SU-DHL-6 (cell line): ENCODE results near the gene ZNF888.
"Not testable (repeated sequence)": the region's sequence is repeated elsewhere in the genome, so short reads cannot be mapped to it uniquely, and the experiment has no call there.

ENCODE experiments used
- H2AFZ ChIP-seq: fragments of 200-600 bp; sonication (generic); 2 replicates; pipeline ENCODE4 v1.6.1; 2014; ENCODE audit warnings: low read depth, mild to moderate bottlenecking, moderate library complexity, mixed read lengths, antibody characterized with exemption, low read length; ENCODE audit not compliant: severe bottlenecking
- H3F3A ChIP-seq: fragments of 200-600 bp; shearing (Covaris generic); 2 replicates; pipeline ENCODE4 v1.6.0; 2016; ENCODE audit warnings: antibody characterized with exemption, mild to moderate bottlenecking; ENCODE audit not compliant: insufficient read depth
- H3K27ac ChIP-seq: fragments of 200-600 bp; sonication (generic); 2 replicates; pipeline ENCODE4 v1.5.1; 2016; ENCODE audit warnings: low read depth, mild to moderate bottlenecking, low read length, moderate library complexity, mixed read lengths
- H3K27me3 ChIP-seq: fragments of 200-600 bp; sonication (generic), shearing (Covaris generic); 2 replicates; pipeline ENCODE4 v1.6.0; 2014; ENCODE audit warnings: mild to moderate bottlenecking, low read length
- H3K36me3 ChIP-seq: fragments of 200-600 bp; sonication (generic); 2 replicates; pipeline ENCODE4 v1.6.1; 2014; ENCODE audit warnings: mild to moderate bottlenecking, low read length, mixed read lengths
- H3K4me2 ChIP-seq: fragments of 300-600, 200-600 bp; shearing (Covaris generic), sonication (generic); 2 replicates; pipeline ENCODE4 v1.6.0; 2014; ENCODE audit warnings: low read length, low read depth, mild to moderate bottlenecking; ENCODE audit not compliant: poor library complexity, severe bottlenecking
- H3K4me3 ChIP-seq: fragments of 200-600 bp; sonication (generic); 2 replicates; pipeline ENCODE4 v1.5.1; 2014; ENCODE audit warnings: antibody characterized with exemption, low read length, mild to moderate bottlenecking, mixed read lengths; ENCODE audit not compliant: insufficient read depth, poor library complexity, severe bottlenecking
- H3K79me2 ChIP-seq: fragments of 200-600 bp; sonication (generic); 2 replicates; pipeline ENCODE4 v1.6.1; 2014; ENCODE audit warnings: mild to moderate bottlenecking, low read length, moderate library complexity; ENCODE audit not compliant: insufficient read depth
- H3K9ac ChIP-seq: fragments of 200-600 bp; sonication (generic); 2 replicates; pipeline ENCODE4 v1.7.0; 2014; ENCODE audit warnings: mild to moderate bottlenecking, low read length
- H3K9me2 ChIP-seq: fragments of 200-600 bp; sonication (generic); replicated peaks from 2 replicates; pipeline ENCODE4 v1.6.1; 2014; ENCODE audit warnings: low read length; ENCODE audit not compliant: insufficient read depth
- H3K9me3 ChIP-seq: fragments of 200-600 bp; sonication (generic); 2 replicates; pipeline ENCODE4 v1.6.1; 2014; ENCODE audit warnings: low read length, mixed read lengths; ENCODE audit not compliant: insufficient read depth
- H4K20me1 ChIP-seq: fragments of 200-600 bp; sonication (generic); 2 replicates; pipeline ENCODE4 v1.6.1; 2014; ENCODE audit warnings: low read depth, mild to moderate bottlenecking, antibody characterized with exemption, low read length, moderate library complexity, mixed read lengths
- EZH2phosphoT487 ChIP-seq: fragments of 200-600 bp; sonication (generic), shearing (Covaris generic); conservative IDR thresholded peaks from 2 replicates; pipeline ENCODE4 v1.6.1; 2018; ENCODE audit warnings: mild to moderate bottlenecking, antibody characterized with exemption, low read length, moderate library complexity, mixed read lengths
- TF ChIP-seq, protein P1 (sequence below): fragments of 200-600 bp; sonication (generic); IDR thresholded peaks from one replicate; pipeline ENCODE4 v1.5.1; 2017; ENCODE audit warnings: antibody characterized with exemption, mild to moderate bottlenecking, low read length, moderate library complexity; ENCODE audit not compliant: insufficient read depth, poor library complexity, severe bottlenecking

The ZNF888 gene

DNA sequence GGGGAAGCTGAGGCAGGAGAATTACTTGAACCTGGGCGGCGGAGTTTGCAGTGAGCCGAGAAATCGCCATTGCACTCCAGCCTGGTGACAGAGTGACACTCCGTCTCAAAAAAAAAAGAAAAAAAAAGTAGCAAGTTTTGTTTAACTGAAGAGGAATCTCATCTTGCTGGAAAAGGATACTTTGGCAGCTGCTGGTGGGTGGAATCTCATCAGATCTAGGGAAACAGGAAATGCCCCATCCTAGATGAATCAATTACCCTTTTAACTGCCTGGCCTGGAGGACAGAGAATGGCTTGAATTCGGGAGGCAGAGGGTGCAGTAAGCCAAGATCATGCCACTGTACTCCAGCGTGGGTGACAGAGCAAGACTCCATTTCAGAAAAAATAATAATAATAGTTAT lies 34.2 kb downstream of the ZNF888 start:
- H2AFZ ChIP-seq: no peak overlapping the region
- H3K9me2 ChIP-seq: no peaks in the 10 kb centered on the region
- no peak for TF ChIP-seq EZH2phosphoT487
- TF ChIP-seq, protein P1, sequence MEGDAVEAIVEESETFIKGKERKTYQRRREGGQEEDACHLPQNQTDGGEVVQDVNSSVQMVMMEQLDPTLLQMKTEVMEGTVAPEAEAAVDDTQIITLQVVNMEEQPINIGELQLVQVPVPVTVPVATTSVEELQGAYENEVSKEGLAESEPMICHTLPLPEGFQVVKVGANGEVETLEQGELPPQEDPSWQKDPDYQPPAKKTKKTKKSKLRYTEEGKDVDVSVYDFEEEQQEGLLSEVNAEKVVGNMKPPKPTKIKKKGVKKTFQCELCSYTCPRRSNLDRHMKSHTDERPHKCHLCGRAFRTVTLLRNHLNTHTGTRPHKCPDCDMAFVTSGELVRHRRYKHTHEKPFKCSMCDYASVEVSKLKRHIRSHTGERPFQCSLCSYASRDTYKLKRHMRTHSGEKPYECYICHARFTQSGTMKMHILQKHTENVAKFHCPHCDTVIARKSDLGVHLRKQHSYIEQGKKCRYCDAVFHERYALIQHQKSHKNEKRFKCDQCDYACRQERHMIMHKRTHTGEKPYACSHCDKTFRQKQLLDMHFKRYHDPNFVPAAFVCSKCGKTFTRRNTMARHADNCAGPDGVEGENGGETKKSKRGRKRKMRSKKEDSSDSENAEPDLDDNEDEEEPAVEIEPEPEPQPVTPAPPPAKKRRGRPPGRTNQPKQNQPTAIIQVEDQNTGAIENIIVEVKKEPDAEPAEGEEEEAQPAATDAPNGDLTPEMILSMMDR: no peak
- no peaks in the 10 kb centered on the region for H3K27me3 ChIP-seq
- peaks cover 8% of the 10 kb centered on the region for H3K79me2 ChIP-seq
- no peak overlapping the region for H3K9ac ChIP-seq
- no peak overlapping the region for H3K27ac ChIP-seq
- H3K36me3 ChIP-seq: peaks cover 16% of the 10 kb centered on the region
- no peak overlapping the region for H3K4me3 ChIP-seq
- H3K9me3 ChIP-seq: no peaks in the 10 kb centered on the region
- H3F3A ChIP-seq: no peaks in the 10 kb centered on the region
- H4K20me1 ChIP-seq: no peaks in the 10 kb centered on the region
- no peak overlapping the region for H3K4me2 ChIP-seq

DNA sequence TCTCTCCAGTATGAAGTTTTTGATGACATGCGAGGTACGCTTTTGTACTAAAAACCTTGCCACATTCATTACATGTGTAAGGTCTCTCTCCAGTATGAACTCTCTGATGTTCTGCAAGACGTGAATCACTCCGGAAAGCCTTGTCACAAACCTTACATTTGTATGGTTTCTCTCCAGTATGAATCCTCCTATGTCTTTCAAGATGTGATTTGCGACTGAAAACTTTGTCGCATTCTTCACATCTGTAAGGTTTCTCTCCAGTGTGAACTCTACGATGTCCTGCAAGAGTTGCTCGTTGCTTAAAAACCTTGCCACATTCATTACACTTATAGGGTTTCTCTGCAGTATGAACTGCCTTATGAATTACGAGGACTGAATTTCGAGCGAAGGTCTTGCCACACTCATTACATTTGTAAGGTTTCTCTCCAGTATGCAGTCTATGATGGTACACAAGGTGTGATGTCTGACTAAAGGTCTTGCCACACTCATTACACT lies 42.3 kb downstream of the ZNF888 start:
- no peaks in the 10 kb centered on the region for H3K9me2 ChIP-seq
- peaks cover 62% of the 10 kb centered on the region for H3K36me3 ChIP-seq
- H4K20me1 ChIP-seq: no peaks in the 10 kb centered on the region
- H3K79me2 ChIP-seq: no peaks in the 10 kb centered on the region
- H3F3A ChIP-seq: no peaks in the 10 kb centered on the region
- H3K9ac ChIP-seq: no peak overlapping the region
- H3K27me3 ChIP-seq: no peaks in the 10 kb centered on the region
- peaks cover 20% of the 10 kb centered on the region; the same call in 1 of the 2 replicates for H3K9me3 ChIP-seq
- H3K4me2 ChIP-seq: no peak overlapping the region
- no peak overlapping the region for H3K27ac ChIP-seq
- H3K4me3 ChIP-seq: no peak overlapping the region
- TF ChIP-seq, protein P1: no peak
- TF ChIP-seq EZH2phosphoT487: no peak
- no peak overlapping the region for H2AFZ ChIP-seq

DNA sequence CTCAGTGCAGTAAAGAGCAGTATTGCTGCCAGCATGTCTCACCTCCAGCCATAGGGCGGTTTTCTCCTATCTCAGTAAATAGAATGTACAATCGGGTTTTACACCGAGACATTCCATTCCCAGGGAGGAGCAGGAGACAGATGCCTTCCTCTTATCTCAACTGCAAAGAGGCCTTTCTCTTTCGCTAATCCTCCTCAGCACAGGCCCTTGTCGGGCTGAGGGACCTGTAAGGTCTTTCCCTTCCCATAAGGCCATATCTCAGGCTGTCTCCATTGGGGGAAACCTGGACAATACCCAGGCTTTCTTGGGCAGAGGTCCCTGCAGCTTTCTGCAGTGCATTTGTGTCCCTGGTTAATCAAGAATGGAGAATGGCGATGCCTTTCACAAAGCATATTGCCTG lies 50.2 kb downstream of the ZNF888 start:
- not testable (repeated sequence) for H3K79me2 ChIP-seq, H3K36me3 ChIP-seq, H3K9me3 ChIP-seq, H3K27ac ChIP-seq, H3K9me2 ChIP-seq, H3F3A ChIP-seq, H3K9ac ChIP-seq, H4K20me1 ChIP-seq, H3K4me2 ChIP-seq, H2AFZ ChIP-seq, H3K27me3 ChIP-seq, H3K4me3 ChIP-seq

DNA sequence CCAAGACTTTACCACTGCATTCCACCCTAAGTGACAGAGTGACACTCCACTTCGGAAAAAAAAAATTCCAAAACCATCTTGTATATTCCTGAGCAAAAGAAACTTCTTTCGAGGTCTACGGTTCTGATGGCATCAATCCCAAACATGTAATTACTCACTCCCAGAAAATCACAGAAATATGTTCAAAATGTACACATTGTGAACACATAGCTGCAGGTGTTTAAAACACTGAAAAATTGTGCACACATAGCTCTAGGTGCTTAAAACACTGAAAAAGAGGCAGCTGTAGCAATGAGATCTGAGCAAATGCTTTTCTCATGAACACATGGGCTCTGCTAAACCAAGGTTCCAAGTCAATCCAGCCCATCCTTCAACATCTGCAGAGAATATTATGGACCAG lies 51.8 kb downstream of the ZNF888 start:
- Histone ChIP-seq H3K9me3 (no peaks in the 10 kb centered on the region), H3K4me2 (no peak overlapping the region), H3K9me2 (no peaks in the 10 kb centered on the region), H4K20me1 (no peaks in the 10 kb centered on the region), H3K9ac (no peak overlapping the region), H2AFZ (no peak overlapping the region), H3K27ac (no peak overlapping the region), H3K79me2 (no peaks in the 10 kb centered on the region), H3K27me3 (no peaks in the 10 kb centered on the region), H3F3A (no peaks in the 10 kb centered on the region), H3K36me3 (no peaks in the 10 kb centered on the region), H3K4me3 (no peak overlapping the region)
- TF ChIP-seq, protein P1: no peak
- TF ChIP-seq EZH2phosphoT487: no peak

DNA sequence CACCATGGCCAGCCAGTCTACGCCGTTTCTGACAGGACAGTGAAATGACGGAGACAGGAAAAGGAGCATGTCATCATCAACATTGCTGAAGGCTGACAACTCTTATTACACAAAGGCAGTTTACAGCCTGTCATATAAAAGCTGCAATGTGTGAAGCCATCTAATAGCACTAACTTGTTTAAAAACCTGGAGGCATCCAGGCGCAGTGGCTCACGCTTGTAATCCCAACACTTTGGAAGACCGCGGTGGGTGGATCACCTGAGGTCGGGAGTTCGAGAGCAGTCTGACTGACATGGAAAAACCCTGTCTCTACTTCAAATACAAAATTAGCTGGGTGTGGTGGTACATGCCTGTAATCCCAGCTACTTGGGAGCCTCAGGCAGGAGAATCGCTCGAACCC lies 55.2 kb downstream of the ZNF888 start:
- not testable (repeated sequence) for H3K9me2 ChIP-seq, H3K27me3 ChIP-seq, H2AFZ ChIP-seq, H3K9me3 ChIP-seq, H3K79me2 ChIP-seq, H3F3A ChIP-seq, H3K27ac ChIP-seq, H3K36me3 ChIP-seq, H3K4me2 ChIP-seq, H3K4me3 ChIP-seq, H3K9ac ChIP-seq, H4K20me1 ChIP-seq
